GM13977 (cell line): ENCODE data around the gene SOX13.

Source experiments
- DNase-seq: peaks from one replicate; pipeline ENCODE4 v3.0.0; 2012; ENCODE audit warnings: low spot score
- CTCF ChIP-seq: IDR thresholded peaks from 2 replicates; pipeline ENCODE4 v1.5.1; 2012; ENCODE audit warnings: mild to moderate bottlenecking, control low read depth; ENCODE audit not compliant: insufficient read depth; ENCODE audit errors: extremely low read depth, missing control alignments
- in situ Hi-C: fragments of 300-500 bp; cut with MboI; formaldehyde crosslinking; loops from one replicate; pipeline ENCODE4 v1.12.0; 2022; ENCODE audit warnings: low sequenced_read_pairs, low pct_unique_long_range_greater_than_20kb, mixed read lengths, inconsistent platforms; ENCODE audit not compliant: unreplicated experiment

The SOX13 gene

DNA sequence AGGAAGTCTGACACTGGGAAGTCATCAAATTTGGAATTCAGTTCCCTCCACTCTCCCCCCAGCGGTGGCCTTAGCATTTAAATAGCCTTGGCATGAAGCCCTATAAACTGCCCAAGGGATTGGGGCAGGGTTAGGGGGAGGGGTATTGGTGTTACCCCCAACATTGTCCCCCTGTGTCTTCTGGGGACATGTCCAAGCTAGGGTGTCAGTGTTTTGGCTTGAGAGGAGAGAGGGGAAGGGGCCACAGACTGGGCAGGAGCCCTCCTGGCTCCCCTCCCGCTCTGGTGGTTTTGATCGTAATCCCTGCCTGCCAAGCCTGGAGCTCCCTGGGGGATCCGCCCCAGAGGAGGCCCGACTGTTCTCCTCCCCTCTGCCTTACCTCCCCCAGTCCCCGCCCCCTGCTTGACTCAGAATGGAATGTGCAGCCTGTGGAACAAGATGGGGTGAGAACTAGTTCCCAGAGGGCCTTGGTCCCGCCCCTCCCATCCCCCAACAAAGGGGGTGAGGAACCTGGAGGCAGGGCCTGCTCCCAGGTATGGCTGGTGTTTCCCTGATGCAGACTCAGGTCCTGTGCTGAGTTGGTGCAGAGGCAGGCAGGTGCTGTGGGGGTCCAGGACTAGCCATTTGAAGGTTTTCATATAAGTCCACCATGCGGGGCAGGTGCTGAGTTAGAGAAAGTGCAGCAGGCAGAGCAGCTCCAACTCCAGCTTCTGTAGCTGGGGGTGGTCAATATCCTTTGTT, 7.4 kb downstream of the SOX13 start:
- in situ Hi-C loops = no loop called here
- DNase-seq = no peak
- TF ChIP-seq CTCF = no peak

- no peak for TF ChIP-seq CTCF
- in situ Hi-C loops = no loop called here
- no peak for DNase-seq
Observed at GRCh38 chr1:204081164-204081790, 8.4 kb downstream of the SOX13 start.

DNA sequence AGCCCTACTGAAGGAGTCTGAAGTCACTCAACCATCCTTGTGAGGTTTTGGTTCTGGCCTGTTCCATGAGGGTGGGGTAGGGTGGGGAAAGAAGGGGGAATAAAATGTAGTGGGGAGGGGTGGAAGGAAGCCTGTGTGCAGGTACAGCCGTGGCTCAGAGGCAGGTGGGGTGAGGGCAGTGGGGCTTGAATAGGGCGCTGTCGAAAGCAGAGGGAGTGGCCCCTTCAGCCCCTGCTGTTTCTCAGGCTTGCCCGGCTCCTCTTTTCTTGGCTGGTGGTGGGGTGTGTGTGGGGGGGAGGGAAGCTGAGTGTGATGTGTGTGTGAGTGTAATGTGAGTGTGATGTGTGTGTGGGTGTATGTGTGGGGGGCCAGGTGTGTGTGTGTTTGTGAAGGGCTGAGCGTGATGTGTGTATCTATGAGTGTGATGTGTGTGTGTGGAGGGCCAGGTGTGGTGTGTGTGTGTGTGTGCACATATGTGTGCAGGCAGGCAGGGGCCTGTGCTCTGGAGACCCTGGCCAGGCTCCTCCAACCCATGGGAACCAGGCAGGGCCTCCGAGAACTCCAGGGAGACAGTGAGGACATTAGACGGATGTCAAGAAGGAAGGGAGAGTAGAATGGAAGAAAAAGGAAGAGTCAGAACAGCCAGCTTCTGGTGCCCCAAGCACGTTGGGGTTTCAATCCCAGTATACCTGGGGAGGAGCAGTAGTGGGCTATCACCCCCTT, 9.0 kb downstream of the SOX13 start:
- no peak for DNase-seq
- no peak for TF ChIP-seq CTCF
- in situ Hi-C loops = no loop called here

- in situ Hi-C loops = no loop called here
- DNase-seq = no peak
- no peak for TF ChIP-seq CTCF
Observed at GRCh38 chr1:204083491-204083890, 10.6 kb downstream of the SOX13 start.

GRCh38 chr1:204084247-204084772, 11.4 kb downstream of the SOX13 start:
- in situ Hi-C loops = no loop called here
- DNase-seq = no peak
- no peak for TF ChIP-seq CTCF

GRCh38 chr1:204085876-204086275, 13.0 kb downstream of the SOX13 start:
- in situ Hi-C loops = no loop called here
- TF ChIP-seq CTCF = no peak
- no peak for DNase-seq
